HG02588 (cell line): ENCODE results near the gene NTRK1.
"Not testable (repeated sequence)": the region's sequence is repeated elsewhere in the genome, so short reads cannot be mapped to it uniquely, and the experiment has no call there.

Experiments used
- ATAC-seq: cut with Tn5 transposase; IDR thresholded peaks from one replicate; pipeline ENCODE4 v1.9.1; 2021; ENCODE audit warnings: mild to moderate bottlenecking, moderate library complexity; ENCODE audit not compliant: unreplicated experiment

The NTRK1 gene

GRCh38 chr1:156910309-156910782 is 49.7 kb downstream of the NTRK1 start:
- ATAC-seq: no peak

GRCh38 chr1:156911577-156912298 is 51.1 kb downstream of the NTRK1 start:
- ATAC-seq: no peak

- ATAC-seq: no peak
Measured at GRCh38 chr1:156912310-156912709, 51.6 kb downstream of the NTRK1 start.

- ATAC-seq: no peak
Measured at GRCh38 chr1:156912861-156913808, 52.5 kb downstream of the NTRK1 start.

GRCh38 chr1:156913809-156914387 is 53.2 kb downstream of the NTRK1 start:
- no peak for ATAC-seq

- no peak for ATAC-seq
Measured at GRCh38 chr1:156914440-156914856, 53.8 kb downstream of the NTRK1 start.

- no peak for ATAC-seq
Measured at GRCh38 chr1:156920233-156921052, 59.8 kb downstream of the NTRK1 start, which contains the start of gene LRRC71. LRRC71 (plus strand) TSS chr1:156920632; CDS start chr1:156920804, 172 bp downstream.

GRCh38 chr1:156921053-156921529 is 60.4 kb downstream of the NTRK1 start:
- ATAC-seq: no peak

GRCh38 chr1:156922986-156923669 is 62.5 kb downstream of the NTRK1 start:
- no peak for ATAC-seq

GRCh38 chr1:156923670-156924477 is 63.2 kb downstream of the NTRK1 start:
- no peak for ATAC-seq

- no peak for ATAC-seq
Measured at GRCh38 chr1:156924478-156925153, 64.0 kb downstream of the NTRK1 start.

- ATAC-seq: no peak
Measured at GRCh38 chr1:156925154-156926010, 64.7 kb downstream of the NTRK1 start.

GRCh38 chr1:156926175-156926574 is 65.5 kb downstream of the NTRK1 start:
- ATAC-seq: no peak

GRCh38 chr1:156926695-156927094 is 66.0 kb downstream of the NTRK1 start:
- ATAC-seq: not testable (repeated sequence)

- ATAC-seq: no peak
Measured at GRCh38 chr1:156927215-156928042, 66.8 kb downstream of the NTRK1 start.

- ATAC-seq: no peak
Measured at GRCh38 chr1:156928043-156928602, 67.5 kb downstream of the NTRK1 start.
